H1 (cell line): ENCODE data around the gene HMCN2. TPM values are rescaled to one million over a fixed set of nuclear protein-coding genes. Genes with fewer than 3 reads are reported as not detected.

Source experiments
- CTCF ChIA-PET: fragments of 300-600 bp; sonication (Branson Sonifier 250); formaldehyde crosslinking; loops from one replicate; lab custom pipeline; 2021; ENCODE audit not compliant: partially characterized antibody; lab: Charles Lee
- POLR2A ChIA-PET: fragments of 300-600 bp; sonication (Branson Sonifier 250); formaldehyde crosslinking; loops from one replicate; lab custom pipeline; 2021; ENCODE audit warnings: inconsistent platforms; ENCODE audit not compliant: partially characterized antibody; lab: Charles Lee
- DNase-seq, 2 experiments: peaks; one replicate each; pipeline versions ENCODE4 v3.0.0 to v3.0.0-alpha.2; 2010 to 2022; ENCODE audit warnings: low spot score in 2 of 2, low read depth in 1 of 2, mixed read lengths in 1 of 2
- FAIRE-seq: peaks from 2 replicates; lab custom pipeline; 2011; peaks lifted over from hg19 to GRCh38; lab: Jason Lieb, UNC
- H2AFZ ChIP-seq: 2 replicates; pipeline ENCODE4 v1.8.1; 2012; ENCODE audit warnings: low read length, inconsistent platforms
- H2AK5ac ChIP-seq: 2 replicates; pipeline ENCODE4 v1.6.1; 2013; ENCODE audit warnings: low read depth, low read length
- H2BK120ac ChIP-seq: replicated peaks from 2 replicates; pipeline ENCODE3; 2013; ENCODE audit warnings: low read depth, low read length, inconsistent platforms
- H2BK12ac ChIP-seq: 2 replicates; pipeline ENCODE4 v1.6.1; 2013; ENCODE audit warnings: low read depth, low read length
- H2BK15ac ChIP-seq: 2 replicates; pipeline ENCODE4 v1.6.1; 2013; ENCODE audit warnings: low read length
- H2BK20ac ChIP-seq: 2 replicates; pipeline ENCODE4 v1.6.1; 2013; ENCODE audit warnings: low read length
- H2BK5ac ChIP-seq: 2 replicates; pipeline ENCODE4 v1.6.1; 2013; ENCODE audit warnings: low read depth, low read length
- H3K14ac ChIP-seq: 2 replicates; pipeline ENCODE4 v1.6.1; 2013; ENCODE audit warnings: inconsistent platforms; ENCODE audit not compliant: insufficient read length
- H3K18ac ChIP-seq: 2 replicates; pipeline ENCODE4 v1.6.1; 2013; ENCODE audit warnings: low read length; ENCODE audit errors: extremely low read depth
- H3K23ac ChIP-seq: 2 replicates; pipeline ENCODE4 v1.6.1; 2013; ENCODE audit warnings: inconsistent platforms; ENCODE audit not compliant: insufficient read length
- H3K23me2 ChIP-seq: 2 replicates; pipeline ENCODE4 v1.6.1; 2013; ENCODE audit warnings: low read depth, low read length
- H3K27ac ChIP-seq: 2 replicates; pipeline ENCODE4 v1.6.1; 2011; ENCODE audit warnings: low read depth, low read length, inconsistent platforms
- H3K27me3 ChIP-seq, 4 experiments: replicated peaks in 1 of 4; 1 replicate in 1 of 4; 2 replicates in 3 of 4; pipeline versions ENCODE4 v1.6.1 to v1.8.1; 2011 to 2013; ENCODE audit warnings: low read length in 3 of 4, mild to moderate bottlenecking in 3 of 4, inconsistent platforms in 2 of 4, mixed read lengths in 2 of 4, moderate library complexity in 1 of 4; ENCODE audit not compliant: control insufficient read depth in 3 of 4, insufficient read depth in 3 of 4; ENCODE audit errors: extremely low read depth in 1 of 4
- H3K36me3 ChIP-seq, 4 experiments: 2 replicates each; pipeline versions ENCODE4 v1.6.1 to v1.8.1; 2011 to 2013; ENCODE audit warnings: mild to moderate bottlenecking in 4 of 4, low read length in 3 of 4, moderate library complexity in 2 of 4, control low read depth in 1 of 4, inconsistent platforms in 1 of 4; ENCODE audit not compliant: insufficient read depth in 4 of 4, control insufficient read depth in 2 of 4
- H3K4ac ChIP-seq: replicated peaks from 2 replicates; pipeline ENCODE3; 2013; ENCODE audit warnings: low read length, low read depth, mixed read lengths, inconsistent platforms; ENCODE audit not compliant: insufficient read length
- H3K4me1 ChIP-seq, 4 experiments: replicated peaks in 1 of 4; 1 replicate in 1 of 4; 2 replicates in 3 of 4; pipeline versions ENCODE4 v1.6.1 to v1.8.1; 2011 to 2013; ENCODE audit warnings: low read length in 3 of 4, inconsistent platforms in 2 of 4, mixed read lengths in 1 of 4; ENCODE audit not compliant: insufficient read depth in 4 of 4, control insufficient read depth in 3 of 4
- H3K4me2 ChIP-seq, 2 experiments: 2 replicates each; pipeline versions ENCODE4 v1.6.1 to v1.8.1; 2011 to 2013; ENCODE audit warnings: low read depth in 2 of 2, low read length in 2 of 2, control low read depth in 1 of 2, inconsistent platforms in 1 of 2, mild to moderate bottlenecking in 1 of 2; ENCODE audit not compliant: insufficient read depth in 1 of 2
- H3K4me3 ChIP-seq, 4 experiments: fragments of 200-600, 300-600 bp in 1 of 4; sonication (generic), shearing (Covaris generic), sonication (Bioruptor Twin) in 1 of 4; 2 replicates each; pipeline versions ENCODE4 v1.5.1 to v1.8.1; 2011 to 2016; ENCODE audit warnings: low read length in 4 of 4, low read depth in 3 of 4, control low read depth in 2 of 4, inconsistent platforms in 2 of 4, mild to moderate bottlenecking in 2 of 4, mixed read lengths in 1 of 4, moderate library complexity in 1 of 4; ENCODE audit not compliant: insufficient read depth in 2 of 4; ENCODE audit errors: extremely low read depth in 1 of 4
- H3K56ac ChIP-seq: replicated peaks from 2 replicates; pipeline ENCODE3; 2013; ENCODE audit warnings: low read depth, mild to moderate bottlenecking, mixed read lengths, low read length, inconsistent platforms; ENCODE audit not compliant: insufficient read length
- H3K79me1 ChIP-seq: 2 replicates; pipeline ENCODE4 v1.6.1; 2013; ENCODE audit warnings: low read depth, low read length, control low read depth
- H3K79me2 ChIP-seq, 2 experiments: 2 replicates each; pipeline versions ENCODE4 v1.6.1 to v1.8.1; 2012 to 2013; ENCODE audit warnings: low read length in 2 of 2, mild to moderate bottlenecking in 2 of 2, inconsistent platforms in 1 of 2; ENCODE audit not compliant: insufficient read depth in 2 of 2, control insufficient read depth in 1 of 2
- H3K9ac ChIP-seq, 4 experiments: replicated peaks in 1 of 4; 1 replicate in 1 of 4; 2 replicates in 3 of 4; pipeline versions ENCODE4 v1.6.1 to v1.8.1; 2011 to 2013; ENCODE audit warnings: low read depth in 3 of 4, low read length in 3 of 4, control low read depth in 2 of 4, mild to moderate bottlenecking in 2 of 4, moderate library complexity in 2 of 4, inconsistent platforms in 1 of 4; ENCODE audit errors: extremely low read depth in 1 of 4
- H3K9me3 ChIP-seq, 2 experiments: 2 replicates each; pipeline versions ENCODE4 v1.6.1 to v1.8.1; 2012 to 2013; ENCODE audit warnings: mild to moderate bottlenecking in 2 of 2, moderate library complexity in 2 of 2, control low read depth in 1 of 2, inconsistent platforms in 1 of 2, low read depth in 1 of 2, low read length in 1 of 2, mixed read lengths in 1 of 2; ENCODE audit not compliant: insufficient read depth in 2 of 2
- H4K20me1 ChIP-seq, 2 experiments: replicated peaks in 1 of 2; 2 replicates each; pipeline versions ENCODE3 to v1.8.1; 2011 to 2013; ENCODE audit warnings: inconsistent platforms in 2 of 2, low read length in 2 of 2, mild to moderate bottlenecking in 1 of 2; ENCODE audit not compliant: insufficient read depth in 2 of 2, control insufficient read depth in 1 of 2
- H4K5ac ChIP-seq: 2 replicates; pipeline ENCODE4 v1.6.1; 2013; ENCODE audit warnings: low read length, low read depth, mixed read lengths, inconsistent platforms; ENCODE audit not compliant: insufficient read length
- H4K8ac ChIP-seq: 2 replicates; pipeline ENCODE4 v1.8.0; 2013; ENCODE audit warnings: mild to moderate bottlenecking, moderate library complexity, low read length, inconsistent platforms; ENCODE audit not compliant: insufficient read depth; ENCODE audit errors: extremely low read depth
- H4K91ac ChIP-seq: replicated peaks from 2 replicates; pipeline ENCODE3; 2013; ENCODE audit warnings: low read length, mixed read lengths, inconsistent platforms; ENCODE audit not compliant: insufficient read length
- EP300 ChIP-seq, 2 experiments: IDR thresholded peaks; 1 replicate in 1 of 2; 2 replicates in 1 of 2; pipeline ENCODE4 v1.6.1; 2011 to 2012; ENCODE audit warnings: low read depth in 2 of 2, low read length in 2 of 2, mild to moderate bottlenecking in 2 of 2, borderline replicate concordance in 1 of 2, inconsistent platforms in 1 of 2, moderate library complexity in 1 of 2
- EZH2 ChIP-seq: fragments of 200-600 bp; sonication (generic); IDR thresholded peaks from 2 replicates; pipeline ENCODE4 v1.7.1; 2012; ENCODE audit warnings: low read depth, mild to moderate bottlenecking, moderate library complexity, low read length, inconsistent platforms; ENCODE audit not compliant: severe bottlenecking
- MAX ChIP-seq: IDR thresholded peaks from 2 replicates; pipeline ENCODE4 v1.6.1; 2012; ENCODE audit warnings: inconsistent platforms
- NANOG ChIP-seq: IDR thresholded peaks from 2 replicates; pipeline ENCODE4 v1.6.1; 2011; ENCODE audit warnings: low read length, low read depth, mild to moderate bottlenecking, inconsistent platforms; ENCODE audit not compliant: insufficient read depth, poor library complexity, severe bottlenecking
- RFX5 ChIP-seq: IDR thresholded peaks from 2 replicates; pipeline ENCODE4 v1.6.1; 2011; ENCODE audit warnings: low read depth, low read length, improper control_type of control experiment, borderline replicate concordance
- SAP30 ChIP-seq: fragments of 300-600 bp; sonication (generic); IDR thresholded peaks from 2 replicates; pipeline ENCODE4 v1.7.1; 2012; ENCODE audit warnings: low read length, moderate library complexity, mild to moderate bottlenecking, inconsistent platforms; ENCODE audit not compliant: insufficient read depth, insufficient replicate concordance
- SUZ12 ChIP-seq: fragments of 200-600 bp; sonication (generic); IDR thresholded peaks from 2 replicates; pipeline ENCODE4 v1.6.1; 2012; ENCODE audit warnings: mild to moderate bottlenecking, inconsistent platforms, low read length, moderate library complexity, mixed read lengths
- ZNF274 ChIP-seq: IDR thresholded peaks from 2 replicates; pipeline ENCODE4 v1.7.0; 2012; ENCODE audit warnings: low read length, borderline replicate concordance; ENCODE audit errors: extremely low read depth
- WGBS, 2 experiments: shearing (Covaris generic) in 1 of 2; methylation state at CpG; one replicate each; pipeline versions ENCODE4 v1.1.6 to v1.1.7; 2013 to 2015; ENCODE audit warnings: low lambda C conversion rate in 2 of 2, mixed read lengths in 2 of 2, inconsistent platforms in 1 of 2, low coverage in 1 of 2, missing lambda C conversion rate in 1 of 2; ENCODE audit not compliant: insufficient replicate concordance in 2 of 2, insufficient coverage in 1 of 2, insufficient read length in 1 of 2; ENCODE audit errors: extremely low coverage in 1 of 2, missing lambda C conversion rate in 1 of 2; 5-methylcytosine and 5-hydroxymethylcytosine counted together
- polyA plus RNA-seq, 7 experiments: library from polyadenylated mRNA; depleted of rRNA in 3 of 7; stranded (reverse) in 5 of 7; unstranded in 2 of 7; fragments of >200 nt in 5 of 7; fragments of 200-250 nt in 2 of 7; gene quantifications; 1 replicate in 5 of 7; 2 replicates in 1 of 7; 4 replicates in 1 of 7; pipeline versions ENCODE4 v1.2.1 to v1.2.3, GENCODE V29; 2011 to 2013; ENCODE audit warnings: missing spikeins in 2 of 7, mixed read lengths in 2 of 7
- total RNA-seq: library from RNA; stranded (reverse); fragmentation: NEBNext Ultra II Directional; extraction: Animal tissue kit (Norgen Biotek cat#: 25700); gene quantifications from 2 replicates; pipeline ENCODE4 v1.2.1, GENCODE V29; 2021
- TF ChIP-seq, protein P1 (sequence below): IDR thresholded peaks from 2 replicates; pipeline ENCODE4 v1.6.1; 2012; ENCODE audit warnings: low read length, inconsistent platforms

The HMCN2 gene
- total and polyA plus RNA-seq, 2 of the 8 experiments (the other 6 are each of a cell fraction or from before 2014, with no cell fraction given), result 5.0 to 9.1 TPM

- no peak overlapping the region for H2AK5ac ChIP-seq
- H2BK20ac ChIP-seq, result no peak overlapping the region
- no peaks in the 10 kb centered on the region for H3K79me2 ChIP-seq
- no peak overlapping the region for H2AFZ ChIP-seq
- H3K23me2 ChIP-seq, result peaks cover 8% of the 10 kb centered on the region; the same call in 1 of the 2 replicates
- H3K9ac ChIP-seq, result no peak overlapping the region
- no peak overlapping the region for H2BK12ac ChIP-seq
- FAIRE-seq, result no peak
- peaks cover 0 to 3% of the 10 kb centered on the region in 2 experiments for H4K20me1 ChIP-seq
- no peak overlapping the region for H3K27ac ChIP-seq
- no peak overlapping the region for H2BK120ac ChIP-seq
- no peak overlapping the region for H4K8ac ChIP-seq
- H4K91ac ChIP-seq, result no peak overlapping the region
- 95 to 100% methylated on average over 2 of the region's 2 CpGs for WGBS, 2 experiments
- H3K4me2 ChIP-seq, result no peak overlapping the region
- H3K23ac ChIP-seq, result no peak overlapping the region
- H4K5ac ChIP-seq, result no peak overlapping the region
- H3K4me1 ChIP-seq, result peaks cover 0 to 3% (median 0%) of the 10 kb centered on the region in 4 experiments; a peak in 1 of 7 replicates
- no peaks in the 10 kb centered on the region for H3K9me3 ChIP-seq
- H3K36me3 ChIP-seq, result 0 out of 8 replicates have a peak, but pooled peaks cover 0 to 5% (median 0%) of the 10 kb centered on the region in 4 experiments
- DNase-seq, result no peak
- no peak overlapping the region for H3K4ac ChIP-seq
- no peak overlapping the region for H2BK5ac ChIP-seq
- H2BK15ac ChIP-seq, result no peak overlapping the region
- no peaks in the 10 kb centered on the region for H3K27me3 ChIP-seq
- CTCF ChIA-PET, result no interaction called here
- no peak overlapping the region for H3K4me3 ChIP-seq
- no peaks in the 10 kb centered on the region for H3K79me1 ChIP-seq
- POLR2A ChIA-PET, result no interaction called here
- H3K18ac ChIP-seq, result no peak overlapping the region
- H3K14ac ChIP-seq, result no peak overlapping the region
- H3K56ac ChIP-seq, result peak overlapping the region; percentile 75
- TF ChIP-seq NANOG, result no peak
- no peak for TF ChIP-seq SUZ12
- TF ChIP-seq MAX, result no peak
- TF ChIP-seq ZNF274, result no peak
- no peak for TF ChIP-seq RFX5
- TF ChIP-seq SAP30, result no peak
- TF ChIP-seq, protein P1, sequence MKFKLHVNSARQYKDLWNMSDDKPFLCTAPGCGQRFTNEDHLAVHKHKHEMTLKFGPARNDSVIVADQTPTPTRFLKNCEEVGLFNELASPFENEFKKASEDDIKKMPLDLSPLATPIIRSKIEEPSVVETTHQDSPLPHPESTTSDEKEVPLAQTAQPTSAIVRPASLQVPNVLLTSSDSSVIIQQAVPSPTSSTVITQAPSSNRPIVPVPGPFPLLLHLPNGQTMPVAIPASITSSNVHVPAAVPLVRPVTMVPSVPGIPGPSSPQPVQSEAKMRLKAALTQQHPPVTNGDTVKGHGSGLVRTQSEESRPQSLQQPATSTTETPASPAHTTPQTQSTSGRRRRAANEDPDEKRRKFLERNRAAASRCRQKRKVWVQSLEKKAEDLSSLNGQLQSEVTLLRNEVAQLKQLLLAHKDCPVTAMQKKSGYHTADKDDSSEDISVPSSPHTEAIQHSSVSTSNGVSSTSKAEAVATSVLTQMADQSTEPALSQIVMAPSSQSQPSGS, result no peak
- no peak for TF ChIP-seq EP300 (IDR thresholded peaks at IDR 0.05; ENCODE audit: borderline replicate concordance in 1 of 2, low read depth in 2 of 2, low read length in 2 of 2)
- no peak for TF ChIP-seq EZH2
These were observed 108.2 kb downstream of the HMCN2 start for GRCh38 chr9:130373679-130374325.
